ENCODE results near the gene LY86. TPM values are rescaled to one million over a fixed set of nuclear protein-coding genes. Genes with fewer than 3 reads are reported as not detected.

The LY86 gene
- total RNA-seq, 1 experiment from 2014 or later, result not detected

DNA sequence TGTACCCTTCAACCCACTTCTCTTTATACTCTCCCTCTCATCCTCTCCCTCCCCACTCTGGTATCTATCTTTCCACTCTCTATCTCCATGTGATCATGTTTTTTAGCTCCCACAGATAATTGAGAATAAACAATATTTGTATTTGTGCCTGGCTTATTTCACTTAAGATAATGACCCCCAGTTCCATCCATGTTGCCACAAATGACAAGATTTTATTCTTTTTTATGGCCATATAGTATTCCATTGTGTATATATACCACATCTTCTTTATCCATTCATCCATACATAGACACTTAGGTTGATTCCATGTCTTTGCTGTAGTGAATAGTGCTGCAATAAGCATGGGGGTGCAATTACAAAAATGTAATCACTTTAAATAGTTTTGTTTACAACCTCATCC, 62.3 kb downstream of the LY86 start:
- Mint-ChIP-seq H3K36me3 (no peaks in the 10 kb centered on the region), H3K4me1 (peaks cover 4% of the 10 kb centered on the region; the same call in 1 of the 2 replicates), H3K27ac (no peak overlapping the region), H3K9me3 (peaks cover 15% of the 10 kb centered on the region), H3K4me3 (no peak overlapping the region), H3K27me3 (ENCODE audit: low read depth) (peaks cover 38% of the 10 kb centered on the region)
- TF ChIP-seq, protein P1, sequence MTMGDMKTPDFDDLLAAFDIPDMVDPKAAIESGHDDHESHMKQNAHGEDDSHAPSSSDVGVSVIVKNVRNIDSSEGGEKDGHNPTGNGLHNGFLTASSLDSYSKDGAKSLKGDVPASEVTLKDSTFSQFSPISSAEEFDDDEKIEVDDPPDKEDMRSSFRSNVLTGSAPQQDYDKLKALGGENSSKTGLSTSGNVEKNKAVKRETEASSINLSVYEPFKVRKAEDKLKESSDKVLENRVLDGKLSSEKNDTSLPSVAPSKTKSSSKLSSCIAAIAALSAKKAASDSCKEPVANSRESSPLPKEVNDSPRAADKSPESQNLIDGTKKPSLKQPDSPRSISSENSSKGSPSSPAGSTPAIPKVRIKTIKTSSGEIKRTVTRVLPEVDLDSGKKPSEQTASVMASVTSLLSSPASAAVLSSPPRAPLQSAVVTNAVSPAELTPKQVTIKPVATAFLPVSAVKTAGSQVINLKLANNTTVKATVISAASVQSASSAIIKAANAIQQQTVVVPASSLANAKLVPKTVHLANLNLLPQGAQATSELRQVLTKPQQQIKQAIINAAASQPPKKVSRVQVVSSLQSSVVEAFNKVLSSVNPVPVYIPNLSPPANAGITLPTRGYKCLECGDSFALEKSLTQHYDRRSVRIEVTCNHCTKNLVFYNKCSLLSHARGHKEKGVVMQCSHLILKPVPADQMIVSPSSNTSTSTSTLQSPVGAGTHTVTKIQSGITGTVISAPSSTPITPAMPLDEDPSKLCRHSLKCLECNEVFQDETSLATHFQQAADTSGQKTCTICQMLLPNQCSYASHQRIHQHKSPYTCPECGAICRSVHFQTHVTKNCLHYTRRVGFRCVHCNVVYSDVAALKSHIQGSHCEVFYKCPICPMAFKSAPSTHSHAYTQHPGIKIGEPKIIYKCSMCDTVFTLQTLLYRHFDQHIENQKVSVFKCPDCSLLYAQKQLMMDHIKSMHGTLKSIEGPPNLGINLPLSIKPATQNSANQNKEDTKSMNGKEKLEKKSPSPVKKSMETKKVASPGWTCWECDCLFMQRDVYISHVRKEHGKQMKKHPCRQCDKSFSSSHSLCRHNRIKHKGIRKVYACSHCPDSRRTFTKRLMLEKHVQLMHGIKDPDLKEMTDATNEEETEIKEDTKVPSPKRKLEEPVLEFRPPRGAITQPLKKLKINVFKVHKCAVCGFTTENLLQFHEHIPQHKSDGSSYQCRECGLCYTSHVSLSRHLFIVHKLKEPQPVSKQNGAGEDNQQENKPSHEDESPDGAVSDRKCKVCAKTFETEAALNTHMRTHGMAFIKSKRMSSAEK (CRISPR knock-in tag; IDR thresholded peaks at IDR 0.05; ENCODE audit: borderline replicate concordance), result no peak
- ATAC-seq (no peak), DNase-seq (ENCODE audit: low spot score) (no peak)
- ChIA-PET POLR2A (no interaction called here), CTCF (no interaction called here)

- no peak for ATAC-seq
- DNase-seq (ENCODE audit: low spot score), result no peak
- TF ChIP-seq ZNF317 (CRISPR knock-in tag; IDR thresholded peaks at IDR 0.05; ENCODE audit: borderline replicate concordance, low read depth) (no peak), ESRRA (CRISPR knock-in tag; IDR thresholded peaks at IDR 0.05; ENCODE audit: borderline replicate concordance) (no peak), ERG (CRISPR knock-in tag; IDR thresholded peaks at IDR 0.05) (no peak), FOXJ3 (CRISPR knock-in tag; IDR thresholded peaks at IDR 0.05; ENCODE audit: borderline replicate concordance) (no peak)
Measured at GRCh38 chr6:6651335-6651734, 62.8 kb downstream of the LY86 start.

GRCh38 chr6:6652932-6653331, 64.4 kb downstream of the LY86 start:
- ChIA-PET CTCF (no interaction called here), POLR2A (no interaction called here)
- H3K27ac Mint-ChIP-seq, result no peak overlapping the region
- peaks cover 27% of the 10 kb centered on the region for H3K9me3 Mint-ChIP-seq
- H3K36me3 Mint-ChIP-seq, result peaks cover 10% of the 10 kb centered on the region
- H3K27me3 Mint-ChIP-seq (ENCODE audit: low read depth), result peaks cover 38% of the 10 kb centered on the region
- H3K4me1 Mint-ChIP-seq, result peaks cover 4% of the 10 kb centered on the region; the same call in 1 of the 2 replicates
- no peak overlapping the region for H3K4me3 Mint-ChIP-seq
- ATAC-seq, result no peak
- DNase-seq (ENCODE audit: low spot score), result no peak
- TF ChIP-seq, protein P2, sequence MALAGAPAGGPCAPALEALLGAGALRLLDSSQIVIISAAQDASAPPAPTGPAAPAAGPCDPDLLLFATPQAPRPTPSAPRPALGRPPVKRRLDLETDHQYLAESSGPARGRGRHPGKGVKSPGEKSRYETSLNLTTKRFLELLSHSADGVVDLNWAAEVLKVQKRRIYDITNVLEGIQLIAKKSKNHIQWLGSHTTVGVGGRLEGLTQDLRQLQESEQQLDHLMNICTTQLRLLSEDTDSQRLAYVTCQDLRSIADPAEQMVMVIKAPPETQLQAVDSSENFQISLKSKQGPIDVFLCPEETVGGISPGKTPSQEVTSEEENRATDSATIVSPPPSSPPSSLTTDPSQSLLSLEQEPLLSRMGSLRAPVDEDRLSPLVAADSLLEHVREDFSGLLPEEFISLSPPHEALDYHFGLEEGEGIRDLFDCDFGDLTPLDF (CRISPR knock-in tag; IDR thresholded peaks at IDR 0.05), result no peak
- TF ChIP-seq AR (CRISPR knock-in tag; IDR thresholded peaks at IDR 0.05), result no peak
- TF ChIP-seq ZMAT4 (CRISPR knock-in tag; IDR thresholded peaks at IDR 0.05), result no peak
- TF ChIP-seq, protein P3, sequence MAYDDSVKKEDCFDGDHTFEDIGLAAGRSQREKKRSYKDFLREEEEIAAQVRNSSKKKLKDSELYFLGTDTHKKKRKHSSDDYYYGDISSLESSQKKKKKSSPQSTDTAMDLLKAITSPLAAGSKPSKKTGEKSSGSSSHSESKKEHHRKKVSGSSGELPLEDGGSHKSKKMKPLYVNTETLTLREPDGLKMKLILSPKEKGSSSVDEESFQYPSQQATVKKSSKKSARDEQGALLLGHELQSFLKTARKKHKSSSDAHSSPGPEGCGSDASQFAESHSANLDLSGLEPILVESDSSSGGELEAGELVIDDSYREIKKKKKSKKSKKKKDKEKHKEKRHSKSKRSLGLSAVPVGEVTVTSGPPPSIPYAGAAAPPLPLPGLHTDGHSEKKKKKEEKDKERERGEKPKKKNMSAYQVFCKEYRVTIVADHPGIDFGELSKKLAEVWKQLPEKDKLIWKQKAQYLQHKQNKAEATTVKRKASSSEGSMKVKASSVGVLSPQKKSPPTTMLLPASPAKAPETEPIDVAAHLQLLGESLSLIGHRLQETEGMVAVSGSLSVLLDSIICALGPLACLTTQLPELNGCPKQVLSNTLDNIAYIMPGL (CRISPR knock-in tag; IDR thresholded peaks at IDR 0.05), result no peak
- TF ChIP-seq GABPB1 (CRISPR knock-in tag; IDR thresholded peaks at IDR 0.05), result no peak
- TF ChIP-seq, protein P1 (CRISPR knock-in tag; IDR thresholded peaks at IDR 0.05; ENCODE audit: borderline replicate concordance), result no peak
- TF ChIP-seq SMAD3 (CRISPR knock-in tag; IDR thresholded peaks at IDR 0.05; ENCODE audit: borderline replicate concordance), result no peak
- no peak for TF ChIP-seq ATF3 (CRISPR knock-in tag; conservative IDR thresholded peaks at IDR 0.05)

More at GRCh38 chr6:6651335-6651734, 62.8 kb downstream of the LY86 start:
- Mint-ChIP-seq H3K4me3 (no peak overlapping the region), H3K4me1 (peaks cover 4% of the 10 kb centered on the region; the same call in 1 of the 2 replicates), H3K36me3 (no peaks in the 10 kb centered on the region), H3K9me3 (peaks cover 15% of the 10 kb centered on the region), H3K27me3 (ENCODE audit: low read depth) (peaks cover 38% of the 10 kb centered on the region), H3K27ac (no peak overlapping the region; the same call in 1 of the 2 replicates)
- CTCF ChIA-PET, result no interaction called here
- POLR2A ChIA-PET, result no interaction called here

All from WTC11 (cell line).